ENCODE data around the gene PTGER1.

Gene PTGER1

GRCh38 chr19:14430712-14431111 is 44.4 kb downstream of the PTGER1 start (continued):
- no peak for TF ChIP-seq OSR1 (CRISPR knock-in tag; IDR thresholded peaks at IDR 0.05)

- TF ChIP-seq RARB (CRISPR knock-in tag; IDR thresholded peaks at IDR 0.05) (no peak), OSR1 (CRISPR knock-in tag; IDR thresholded peaks at IDR 0.05) (no peak), ZFP3 (CRISPR knock-in tag; IDR thresholded peaks at IDR 0.05) (no peak), ZFP30 (CRISPR knock-in tag; IDR thresholded peaks at IDR 0.05) (no peak), ZNF70 (CRISPR knock-in tag; IDR thresholded peaks at IDR 0.05) (no peak), ZNF8 (CRISPR knock-in tag; IDR thresholded peaks at IDR 0.05) (no peak), SNAI2 (CRISPR knock-in tag; IDR thresholded peaks at IDR 0.05) (no peak), ZNF565 (CRISPR knock-in tag; conservative IDR thresholded peaks at IDR 0.05; ENCODE audit: low read depth) (no peak), ESRRG (CRISPR knock-in tag; IDR thresholded peaks at IDR 0.05) (no peak), ZC3H10 (CRISPR knock-in tag; IDR thresholded peaks at IDR 0.05) (no peak), GLIS3 (CRISPR knock-in tag; IDR thresholded peaks at IDR 0.05) (no peak), TOX (CRISPR knock-in tag; IDR thresholded peaks at IDR 0.05; ENCODE audit: borderline replicate concordance) (no peak), ARNTL (CRISPR knock-in tag; IDR thresholded peaks at IDR 0.05; ENCODE audit: borderline replicate concordance, low read depth) (no peak), PPARA (CRISPR knock-in tag; IDR thresholded peaks at IDR 0.05; ENCODE audit: borderline replicate concordance) (no peak), ISL1 (CRISPR knock-in tag; IDR thresholded peaks at IDR 0.05) (no peak)
- TF ChIP-seq, protein P1, sequence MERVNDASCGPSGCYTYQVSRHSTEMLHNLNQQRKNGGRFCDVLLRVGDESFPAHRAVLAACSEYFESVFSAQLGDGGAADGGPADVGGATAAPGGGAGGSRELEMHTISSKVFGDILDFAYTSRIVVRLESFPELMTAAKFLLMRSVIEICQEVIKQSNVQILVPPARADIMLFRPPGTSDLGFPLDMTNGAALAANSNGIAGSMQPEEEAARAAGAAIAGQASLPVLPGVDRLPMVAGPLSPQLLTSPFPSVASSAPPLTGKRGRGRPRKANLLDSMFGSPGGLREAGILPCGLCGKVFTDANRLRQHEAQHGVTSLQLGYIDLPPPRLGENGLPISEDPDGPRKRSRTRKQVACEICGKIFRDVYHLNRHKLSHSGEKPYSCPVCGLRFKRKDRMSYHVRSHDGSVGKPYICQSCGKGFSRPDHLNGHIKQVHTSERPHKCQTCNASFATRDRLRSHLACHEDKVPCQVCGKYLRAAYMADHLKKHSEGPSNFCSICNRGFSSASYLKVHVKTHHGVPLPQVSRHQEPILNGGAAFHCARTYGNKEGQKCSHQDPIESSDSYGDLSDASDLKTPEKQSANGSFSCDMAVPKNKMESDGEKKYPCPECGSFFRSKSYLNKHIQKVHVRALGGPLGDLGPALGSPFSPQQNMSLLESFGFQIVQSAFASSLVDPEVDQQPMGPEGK (CRISPR knock-in tag; IDR thresholded peaks at IDR 0.05; ENCODE audit: borderline replicate concordance) = no peak
- TF ChIP-seq, protein P2, sequence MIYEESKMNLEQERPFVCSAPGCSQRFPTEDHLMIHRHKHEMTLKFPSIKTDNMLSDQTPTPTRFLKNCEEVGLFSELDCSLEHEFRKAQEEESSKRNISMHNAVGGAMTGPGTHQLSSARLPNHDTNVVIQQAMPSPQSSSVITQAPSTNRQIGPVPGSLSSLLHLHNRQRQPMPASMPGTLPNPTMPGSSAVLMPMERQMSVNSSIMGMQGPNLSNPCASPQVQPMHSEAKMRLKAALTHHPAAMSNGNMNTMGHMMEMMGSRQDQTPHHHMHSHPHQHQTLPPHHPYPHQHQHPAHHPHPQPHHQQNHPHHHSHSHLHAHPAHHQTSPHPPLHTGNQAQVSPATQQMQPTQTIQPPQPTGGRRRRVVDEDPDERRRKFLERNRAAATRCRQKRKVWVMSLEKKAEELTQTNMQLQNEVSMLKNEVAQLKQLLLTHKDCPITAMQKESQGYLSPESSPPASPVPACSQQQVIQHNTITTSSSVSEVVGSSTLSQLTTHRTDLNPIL (CRISPR knock-in tag; IDR thresholded peaks at IDR 0.05; ENCODE audit: low read depth) = no peak
- TF ChIP-seq, protein P3, sequence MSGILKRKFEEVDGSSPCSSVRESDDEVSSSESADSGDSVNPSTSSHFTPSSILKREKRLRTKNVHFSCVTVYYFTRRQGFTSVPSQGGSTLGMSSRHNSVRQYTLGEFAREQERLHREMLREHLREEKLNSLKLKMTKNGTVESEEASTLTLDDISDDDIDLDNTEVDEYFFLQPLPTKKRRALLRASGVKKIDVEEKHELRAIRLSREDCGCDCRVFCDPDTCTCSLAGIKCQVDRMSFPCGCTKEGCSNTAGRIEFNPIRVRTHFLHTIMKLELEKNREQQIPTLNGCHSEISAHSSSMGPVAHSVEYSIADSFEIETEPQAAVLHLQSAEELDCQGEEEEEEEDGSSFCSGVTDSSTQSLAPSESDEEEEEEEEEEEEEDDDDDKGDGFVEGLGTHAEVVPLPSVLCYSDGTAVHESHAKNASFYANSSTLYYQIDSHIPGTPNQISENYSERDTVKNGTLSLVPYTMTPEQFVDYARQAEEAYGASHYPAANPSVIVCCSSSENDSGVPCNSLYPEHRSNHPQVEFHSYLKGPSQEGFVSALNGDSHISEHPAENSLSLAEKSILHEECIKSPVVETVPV (CRISPR knock-in tag; IDR thresholded peaks at IDR 0.05) = no peak
- TF ChIP-seq, protein P4, sequence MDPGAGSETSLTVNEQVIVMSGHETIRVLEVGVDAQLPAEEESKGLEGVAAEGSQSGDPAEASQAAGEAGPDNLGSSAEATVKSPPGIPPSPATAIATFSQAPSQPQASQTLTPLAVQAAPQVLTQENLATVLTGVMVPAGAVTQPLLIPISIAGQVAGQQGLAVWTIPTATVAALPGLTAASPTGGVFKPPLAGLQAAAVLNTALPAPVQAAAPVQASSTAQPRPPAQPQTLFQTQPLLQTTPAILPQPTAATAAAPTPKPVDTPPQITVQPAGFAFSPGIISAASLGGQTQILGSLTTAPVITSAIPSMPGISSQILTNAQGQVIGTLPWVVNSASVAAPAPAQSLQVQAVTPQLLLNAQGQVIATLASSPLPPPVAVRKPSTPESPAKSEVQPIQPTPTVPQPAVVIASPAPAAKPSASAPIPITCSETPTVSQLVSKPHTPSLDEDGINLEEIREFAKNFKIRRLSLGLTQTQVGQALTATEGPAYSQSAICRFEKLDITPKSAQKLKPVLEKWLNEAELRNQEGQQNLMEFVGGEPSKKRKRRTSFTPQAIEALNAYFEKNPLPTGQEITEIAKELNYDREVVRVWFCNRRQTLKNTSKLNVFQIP (CRISPR knock-in tag; IDR thresholded peaks at IDR 0.05; ENCODE audit: borderline replicate concordance, low read depth) = no peak
- no peak for ATAC-seq
Observed at GRCh38 chr19:14428882-14429416, 46.2 kb downstream of the PTGER1 start.

DNA sequence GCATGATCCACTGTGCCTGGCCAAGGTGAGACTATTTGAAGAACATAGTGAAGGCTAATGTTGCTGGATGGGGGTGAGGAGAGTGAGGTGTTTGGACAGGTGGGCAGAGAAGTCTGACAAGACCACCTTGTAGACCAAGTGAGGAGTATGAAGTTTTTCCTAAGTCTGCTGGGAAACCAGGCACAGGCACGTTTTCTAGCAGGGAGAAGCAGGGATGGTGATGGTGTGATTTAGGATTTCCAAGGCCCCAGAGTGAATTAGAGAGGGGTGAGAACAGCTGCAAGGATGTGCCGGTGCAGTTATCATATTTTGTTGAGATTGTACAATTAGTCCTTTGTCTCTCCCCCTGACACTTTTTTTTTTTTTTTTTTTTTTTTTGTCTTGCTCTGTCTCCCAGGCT is 47.7 kb downstream of the PTGER1 start:
- TF ChIP-seq ZFP30 (CRISPR knock-in tag; IDR thresholded peaks at IDR 0.05) = no peak
- TF ChIP-seq GLIS3 (CRISPR knock-in tag; IDR thresholded peaks at IDR 0.05) = no peak
- no peak for TF ChIP-seq RARB (CRISPR knock-in tag; IDR thresholded peaks at IDR 0.05)
- TF ChIP-seq, protein P1 (CRISPR knock-in tag; IDR thresholded peaks at IDR 0.05; ENCODE audit: borderline replicate concordance) = no peak
- TF ChIP-seq ISL1 (CRISPR knock-in tag; IDR thresholded peaks at IDR 0.05) = no peak
- TF ChIP-seq TCF4 (CRISPR knock-in tag; IDR thresholded peaks at IDR 0.05; ENCODE audit: borderline replicate concordance) = no peak
- TF ChIP-seq, protein P4 (CRISPR knock-in tag; IDR thresholded peaks at IDR 0.05; ENCODE audit: borderline replicate concordance, low read depth) = no peak
- TF ChIP-seq PPARA (CRISPR knock-in tag; IDR thresholded peaks at IDR 0.05; ENCODE audit: borderline replicate concordance) = no peak
- TF ChIP-seq BACH2 (CRISPR knock-in tag; IDR thresholded peaks at IDR 0.05; ENCODE audit: borderline replicate concordance) = no peak
- TF ChIP-seq ZNF70 (CRISPR knock-in tag; IDR thresholded peaks at IDR 0.05) = no peak
- TF ChIP-seq ARNTL (CRISPR knock-in tag; IDR thresholded peaks at IDR 0.05; ENCODE audit: borderline replicate concordance, low read depth) = no peak
- TF ChIP-seq OSR1 (CRISPR knock-in tag; IDR thresholded peaks at IDR 0.05) = no peak
- no peak for TF ChIP-seq ZFP3 (CRISPR knock-in tag; IDR thresholded peaks at IDR 0.05)
- no peak for ATAC-seq

Data from SK-N-SH treated with all-trans-retinoic acid at 6 μM for 48 hours (cell line).